Activated naive CD8-positive, alpha-beta T cell (primary cell): Measurements from ENCODE around the gene NEURL1B.

Experiments
- H3K27ac Mint-ChIP-seq: one replicate; pipeline ENCODE4 v1.8.0; 2021; ENCODE audit warnings: mixed read lengths
- H3K27me3 Mint-ChIP-seq: one replicate; pipeline ENCODE4 v1.8.0; 2021; ENCODE audit warnings: mixed read lengths
- H3K36me3 Mint-ChIP-seq: one replicate; pipeline ENCODE4 v1.8.0; 2021; ENCODE audit warnings: mixed read lengths
- H3K4me1 Mint-ChIP-seq: one replicate; pipeline ENCODE4 v1.8.0; 2021; ENCODE audit warnings: low read depth, mixed read lengths
- H3K4me3 Mint-ChIP-seq: one replicate; pipeline ENCODE4 v1.8.0; 2021; ENCODE audit warnings: mild to moderate bottlenecking, mixed read lengths
- H3K9me3 Mint-ChIP-seq: one replicate; pipeline ENCODE4 v1.8.0; 2021; ENCODE audit warnings: low read depth, mixed read lengths

NEURL1B gene

GRCh38 chr5:172733131-172733973, 92.3 kb downstream of the NEURL1B start:
- no peaks in the 10 kb centered on the region for H3K27me3 Mint-ChIP-seq
- H3K4me3 Mint-ChIP-seq, result no peak overlapping the region
- H3K4me1 Mint-ChIP-seq, result no peaks in the 10 kb centered on the region
- H3K9me3 Mint-ChIP-seq, result no peaks in the 10 kb centered on the region
- H3K27ac Mint-ChIP-seq, result no peak overlapping the region
- no peaks in the 10 kb centered on the region for H3K36me3 Mint-ChIP-seq

- Mint-ChIP-seq H3K27me3 (no peaks in the 10 kb centered on the region), H3K4me1 (no peaks in the 10 kb centered on the region), H3K9me3 (no peaks in the 10 kb centered on the region), H3K4me3 (no peak overlapping the region), H3K36me3 (no peaks in the 10 kb centered on the region), H3K27ac (no peak overlapping the region)
Observed at GRCh38 chr5:172733974-172734346, 92.9 kb downstream of the NEURL1B start.

- Mint-ChIP-seq H3K27ac (no peak overlapping the region), H3K4me3 (no peak overlapping the region), H3K36me3 (no peaks in the 10 kb centered on the region), H3K4me1 (no peaks in the 10 kb centered on the region), H3K9me3 (no peaks in the 10 kb centered on the region), H3K27me3 (no peaks in the 10 kb centered on the region)
Observed at GRCh38 chr5:172735141-172735831, 94.2 kb downstream of the NEURL1B start.

- Mint-ChIP-seq H3K27ac (no peak overlapping the region), H3K4me3 (no peak overlapping the region), H3K36me3 (no peaks in the 10 kb centered on the region), H3K9me3 (no peaks in the 10 kb centered on the region), H3K4me1 (peaks cover 2% of the 10 kb centered on the region), H3K27me3 (no peaks in the 10 kb centered on the region)
Observed at GRCh38 chr5:172736508-172737135, 95.6 kb downstream of the NEURL1B start.

- Mint-ChIP-seq H3K4me3 (no peak overlapping the region), H3K4me1 (peaks cover 2% of the 10 kb centered on the region), H3K9me3 (no peaks in the 10 kb centered on the region), H3K27ac (no peak overlapping the region), H3K27me3 (no peaks in the 10 kb centered on the region), H3K36me3 (no peaks in the 10 kb centered on the region)
Observed at GRCh38 chr5:172739375-172739774, 98.3 kb downstream of the NEURL1B start.

- Mint-ChIP-seq H3K9me3 (no peaks in the 10 kb centered on the region), H3K27me3 (no peaks in the 10 kb centered on the region), H3K4me1 (peaks cover 3% of the 10 kb centered on the region), H3K36me3 (no peaks in the 10 kb centered on the region), H3K4me3 (no peak overlapping the region), H3K27ac (no peak overlapping the region)
Observed at GRCh38 chr5:172740428-172741205, 99.6 kb downstream of the NEURL1B start.
